ENCODE measurements around the gene INTS1. TPM values are rescaled to one million over a fixed set of nuclear protein-coding genes. Genes with fewer than 3 reads are reported as not detected.

INTS1 gene
- total and polyA plus RNA-seq, 11 donors, result 35.5 to 67.4 (median 45.3) TPM

DNA sequence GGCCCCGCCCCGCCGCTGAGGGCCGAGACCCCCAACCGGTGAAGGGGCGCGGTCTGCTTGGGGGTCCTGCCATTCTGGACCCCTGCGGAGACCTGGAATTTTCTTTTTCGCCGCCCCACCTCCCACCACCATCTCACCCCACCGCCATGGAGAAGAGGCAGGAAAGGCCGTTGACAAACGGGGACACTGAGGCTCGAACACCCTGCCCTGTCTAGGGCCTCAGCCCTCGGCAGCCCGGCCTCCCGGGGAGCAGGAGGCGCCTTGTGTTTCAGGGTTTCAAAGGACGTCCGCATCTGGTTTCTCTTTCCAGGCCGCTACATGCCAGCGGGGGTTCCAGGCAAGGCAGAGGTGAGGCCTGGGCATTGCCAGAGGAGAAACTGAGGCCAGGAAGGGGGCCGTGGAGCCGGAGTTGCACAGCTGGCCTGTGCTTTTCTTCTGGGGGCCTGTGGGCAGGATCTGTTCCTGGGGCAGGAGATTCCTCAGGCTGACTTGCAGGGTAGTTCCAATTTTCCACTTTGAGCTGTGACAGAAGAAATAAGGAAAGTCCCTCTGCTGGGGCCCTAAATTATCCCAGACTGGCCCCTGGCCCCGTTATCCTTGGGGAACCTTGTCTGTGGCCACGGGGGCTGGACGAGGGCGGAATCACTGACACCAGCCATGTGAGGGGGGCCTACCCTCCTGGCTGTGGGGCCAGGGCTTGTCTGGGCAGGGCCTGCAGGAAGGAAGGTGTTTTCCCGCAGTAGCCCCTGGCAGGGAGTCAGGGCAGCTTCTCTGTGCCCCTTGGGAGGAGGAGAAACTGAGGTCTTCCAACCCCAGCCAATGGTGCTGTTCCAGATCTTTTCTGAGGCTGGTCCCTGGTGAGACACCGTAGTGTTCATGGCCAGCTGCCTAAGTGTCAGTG is 44.0 kb downstream of the INTS1 start:
- Histone ChIP-seq H3K27me3 (no peaks in the 10 kb centered on the region), H3K36me3 (no peaks in the 10 kb centered on the region), H3K4me1 (peaks cover 3 to 74% (median 45%) of the 10 kb centered on the region in 12 donors), H3K27ac (peak overlapping the region; percentile 53 to 90 (median 79)), H3K9me3 (no peaks in the 10 kb centered on the region), H3K4me3 (peak overlapping the region; percentile 41 to 96 (median 84))
- 10 to 16% (median 13%) methylated on average over 26 to 30 of the region's 30 CpGs for WGBS, 4 donors
- intact Hi-C loops (cut with DNase I), result no loop called here
- no peak for ATAC-seq
- peak in 2 of 5 donors; percentile 41 to 60 for DNase-seq
- TF ChIP-seq POLR2A (IDR thresholded peaks at IDR 0.05), result no peak
- TF ChIP-seq, protein P1, sequence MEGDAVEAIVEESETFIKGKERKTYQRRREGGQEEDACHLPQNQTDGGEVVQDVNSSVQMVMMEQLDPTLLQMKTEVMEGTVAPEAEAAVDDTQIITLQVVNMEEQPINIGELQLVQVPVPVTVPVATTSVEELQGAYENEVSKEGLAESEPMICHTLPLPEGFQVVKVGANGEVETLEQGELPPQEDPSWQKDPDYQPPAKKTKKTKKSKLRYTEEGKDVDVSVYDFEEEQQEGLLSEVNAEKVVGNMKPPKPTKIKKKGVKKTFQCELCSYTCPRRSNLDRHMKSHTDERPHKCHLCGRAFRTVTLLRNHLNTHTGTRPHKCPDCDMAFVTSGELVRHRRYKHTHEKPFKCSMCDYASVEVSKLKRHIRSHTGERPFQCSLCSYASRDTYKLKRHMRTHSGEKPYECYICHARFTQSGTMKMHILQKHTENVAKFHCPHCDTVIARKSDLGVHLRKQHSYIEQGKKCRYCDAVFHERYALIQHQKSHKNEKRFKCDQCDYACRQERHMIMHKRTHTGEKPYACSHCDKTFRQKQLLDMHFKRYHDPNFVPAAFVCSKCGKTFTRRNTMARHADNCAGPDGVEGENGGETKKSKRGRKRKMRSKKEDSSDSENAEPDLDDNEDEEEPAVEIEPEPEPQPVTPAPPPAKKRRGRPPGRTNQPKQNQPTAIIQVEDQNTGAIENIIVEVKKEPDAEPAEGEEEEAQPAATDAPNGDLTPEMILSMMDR (IDR thresholded peaks at IDR 0.05), result no peak

DNA sequence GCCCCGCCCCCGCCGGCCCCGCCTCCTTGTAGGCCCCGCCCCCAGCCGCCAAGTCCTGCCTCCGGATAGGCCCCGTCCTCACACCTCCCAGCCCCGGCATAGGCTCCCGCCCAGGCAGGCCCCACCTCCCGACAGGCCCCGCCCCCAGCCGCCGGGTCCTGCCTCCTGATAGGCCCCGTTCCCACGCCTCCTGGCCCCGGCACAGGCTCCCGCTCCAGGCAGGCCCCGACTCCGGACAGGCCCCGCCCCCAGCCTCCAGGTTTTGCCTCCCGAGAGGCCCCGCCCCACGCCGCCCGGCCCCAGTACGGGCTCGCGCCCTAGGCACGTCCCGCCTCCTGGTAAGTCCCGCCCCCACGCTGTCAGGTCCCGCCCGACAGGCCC is 44.7 kb downstream of the INTS1 start:
- DNase-seq (peak; percentile 100), ATAC-seq (peak; percentile 93 to 95 (median 94))
- intact Hi-C loops (cut with DNase I), result no loop called here
- TF ChIP-seq, protein P1 (IDR thresholded peaks at IDR 0.05), result no peak
- TF ChIP-seq POLR2A (IDR thresholded peaks at IDR 0.05), result no peak
- Histone ChIP-seq H3K27me3 (no peaks in the 10 kb centered on the region), H3K9me3 (no peaks in the 10 kb centered on the region), H3K4me1 (peaks cover 3 to 81% (median 50%) of the 10 kb centered on the region in 12 donors), H3K4me3 (peak overlapping the region; percentile 52 to 97 (median 90)), H3K27ac (peak overlapping the region in 10 of 12 donors; percentile 75 to 90 (median 85)), H3K36me3 (no peaks in the 10 kb centered on the region)
- 0 to 2% (median 1%) methylated on average over 2 to 35 of the region's 35 CpGs for WGBS, 4 donors

DNA sequence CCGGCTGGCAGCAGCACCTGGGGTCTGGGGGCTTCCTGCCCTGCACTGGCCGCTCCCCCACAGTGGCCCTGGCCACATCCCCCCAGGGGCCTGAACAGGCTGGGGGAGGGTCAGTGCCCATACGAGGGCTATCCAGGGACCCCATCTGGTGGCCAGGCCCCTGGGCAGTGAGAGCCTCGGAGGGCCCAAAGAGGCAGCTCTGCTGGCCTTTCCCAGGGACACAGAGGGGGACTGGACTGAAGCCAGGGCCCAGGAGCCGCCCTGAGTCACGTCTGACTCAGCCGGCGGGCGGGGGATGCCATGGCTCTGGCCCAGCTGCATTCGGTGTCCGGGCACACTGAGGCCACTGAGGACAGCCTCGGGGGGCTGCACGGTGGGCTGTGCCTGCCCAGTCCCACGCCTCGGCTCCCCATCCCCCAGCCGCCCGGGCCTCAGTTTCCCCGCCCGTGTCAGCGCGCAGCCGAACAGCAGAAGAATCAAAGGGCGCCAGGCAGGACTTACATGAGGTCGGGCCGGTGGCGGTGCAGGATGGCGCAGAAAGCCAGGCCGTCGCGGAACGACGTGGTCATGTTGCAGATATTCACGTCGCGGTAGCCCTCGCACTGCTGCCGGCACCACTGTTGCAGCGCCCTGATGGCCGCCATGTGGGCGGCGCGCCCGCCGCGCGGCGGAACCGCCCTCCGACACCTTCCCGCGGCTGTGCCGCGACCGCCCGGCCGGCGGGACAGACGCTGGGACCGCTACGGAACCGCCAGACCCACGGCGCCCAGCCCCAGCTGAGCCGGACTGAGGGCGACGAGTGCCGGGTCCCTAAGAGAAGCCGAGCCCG is 45.3 kb downstream of the INTS1 start, which contains the start of gene MICALL2:
Gene MICALL2, minus strand, starts transcription at position 788 of the 829 bp plus-strand sequence. Its CDS starts 144 bp downstream, at position 644.
- 1 to 2% (median 1%) methylated on average over 37 to 69 of the region's 69 CpGs for WGBS, 4 donors
- H3K36me3 ChIP-seq, result no peaks in the 10 kb centered on the region
- peaks cover 3 to 85% (median 54%) of the 10 kb centered on the region in 12 donors for H3K4me1 ChIP-seq
- no peaks in the 10 kb centered on the region for H3K27me3 ChIP-seq
- peak; percentile 93 to 99 for TF ChIP-seq POLR2A (IDR thresholded peaks at IDR 0.05)
- TF ChIP-seq, protein P1 (IDR thresholded peaks at IDR 0.05), result no peak
- DNase-seq (peak; percentile 77 to 92 (median 87)), ATAC-seq (peak in 2 of 4 donors; percentile 43 to 58)
- peak within 1 kb of the TSS; percentile 55 to 90 (median 84) for H3K27ac ChIP-seq
- peak within 1 kb of the TSS; percentile 52 to 97 (median 90) for H3K4me3 ChIP-seq
- intact Hi-C loops (cut with DNase I), result no loop called here
- no peaks in the 10 kb centered on the region for H3K9me3 ChIP-seq

Measured in heart left ventricle (tissue), 16 donors.